Activated naive CD4-positive, alpha-beta T cell treated with anti-CD3 and anti-CD28 coated beads, Interleukin-2, amount 50 U/mL, for 72 hours (primary cell): ENCODE results near the gene HORMAD2. TPM values are rescaled to one million over a fixed set of nuclear protein-coding genes. Genes with fewer than 3 reads are reported as not detected.

ENCODE experiments used
- ATAC-seq, 2 donors: fragments of 150-1000 bp; cut with Tn5 transposase; 2 replicates each; pipeline ENCODE4 v1.10.0; 2021; ENCODE audit warnings: mild to moderate bottlenecking in 2 of 2, moderate library complexity in 2 of 2
- DNase-seq, 2 donors: peaks; one replicate each; pipeline ENCODE4 v3.0.0; 2021 to 2022; ENCODE audit warnings: low spot score in 2 of 2
- H3K27ac Mint-ChIP-seq, 2 donors: one replicate each; pipeline ENCODE4 v1.8.0; 2022; ENCODE audit warnings: mild to moderate bottlenecking in 2 of 2, mixed read lengths in 2 of 2
- H3K36me3 Mint-ChIP-seq, 2 donors: one replicate each; pipeline ENCODE4 v1.8.0; 2022; ENCODE audit warnings: mixed read lengths in 2 of 2
- H3K9me3 Mint-ChIP-seq, 2 donors: one replicate each; pipeline ENCODE4 v1.8.0; 2022; ENCODE audit warnings: mixed read lengths in 2 of 2
- total RNA-seq, 2 donors: library from RNA; stranded (reverse); gene quantifications; one replicate each; pipeline ENCODE4 v1.2.3, GENCODE V29; 2022

HORMAD2 gene
- total RNA-seq, 2 donors from 2014 or later = 0.27 TPM; not detected in 1

DNA sequence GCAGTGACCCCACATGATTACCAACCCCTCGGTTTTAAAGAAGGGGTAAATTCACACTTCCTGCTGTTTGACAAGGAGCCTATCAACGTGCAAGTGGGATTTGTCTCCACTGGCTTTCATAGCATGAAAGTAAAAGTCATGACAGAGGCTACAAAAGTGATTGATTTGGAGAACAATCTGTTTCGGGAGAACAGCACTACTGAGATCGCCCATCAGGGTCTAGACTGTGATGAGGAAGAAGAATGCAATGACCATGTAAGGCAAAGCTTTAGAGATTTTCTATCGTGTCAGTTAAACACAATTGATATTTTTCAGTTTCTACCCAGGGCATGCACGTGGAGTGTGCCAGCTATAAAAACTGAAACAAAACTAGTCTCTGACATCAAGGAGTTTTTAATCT, 41.7 kb downstream of the HORMAD2 start:
- peaks cover 0 to 13% of the 10 kb centered on the region in 2 donors for H3K9me3 Mint-ChIP-seq
- DNase-seq (peak in 1 of 2 donors; percentile 10), ATAC-seq (peak; percentile 62 to 91)
- H3K27ac Mint-ChIP-seq = no peak overlapping the region
- H3K36me3 Mint-ChIP-seq = peaks cover 0 to 8% of the 10 kb centered on the region in 2 donors

GRCh38 chr22:30123463-30123862, 43.2 kb downstream of the HORMAD2 start:
- no peak overlapping the region for H3K27ac Mint-ChIP-seq
- peaks cover 0 to 15% of the 10 kb centered on the region in 2 donors for H3K9me3 Mint-ChIP-seq
- H3K36me3 Mint-ChIP-seq = peaks cover 0 to 16% of the 10 kb centered on the region in 2 donors
- DNase-seq = no peak
- ATAC-seq = no peak

DNA sequence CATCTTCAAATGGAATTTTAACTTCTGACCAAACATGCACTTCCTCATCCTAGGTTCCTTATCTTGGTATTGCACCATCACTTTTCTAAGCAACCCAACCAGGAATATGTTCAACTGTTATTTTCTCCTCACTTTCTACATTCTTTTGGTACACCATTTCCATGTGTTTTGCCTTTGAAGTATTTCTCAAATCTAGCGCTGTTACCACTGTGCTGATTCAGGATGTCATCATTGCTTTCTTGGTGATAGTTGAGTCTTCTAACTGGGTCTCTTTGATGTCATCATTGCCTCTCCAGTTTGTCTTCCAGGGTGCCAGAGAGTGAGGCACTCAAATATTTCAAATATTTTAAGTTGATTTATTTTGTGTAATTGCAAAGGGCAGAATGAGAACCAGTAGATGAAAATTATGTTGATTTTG, 47.5 kb downstream of the HORMAD2 start:
- Mint-ChIP-seq H3K27ac (no peak overlapping the region), H3K9me3 (peaks cover 0 to 10% of the 10 kb centered on the region in 2 donors), H3K36me3 (peaks cover 0 to 16% of the 10 kb centered on the region in 2 donors)
- ATAC-seq (no peak), DNase-seq (no peak)

DNA sequence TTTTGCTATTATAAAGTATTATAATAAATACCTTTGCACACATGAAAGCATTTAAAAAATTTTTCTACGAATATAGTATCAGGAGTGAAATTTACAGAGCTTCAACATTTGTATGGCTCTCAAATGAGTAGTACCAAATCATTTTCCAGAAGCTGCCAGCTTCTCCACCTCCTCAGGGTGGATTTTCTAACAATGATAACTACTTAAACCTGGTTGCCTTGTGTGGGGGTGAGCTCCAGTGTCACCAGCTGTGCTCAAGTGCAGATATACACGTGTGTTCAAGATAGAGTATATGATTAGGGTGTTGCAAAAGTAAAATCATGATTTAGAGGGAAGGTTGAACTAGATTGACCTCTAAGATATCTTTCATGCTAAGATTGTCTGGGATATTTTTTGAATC, 48.2 kb downstream of the HORMAD2 start:
- ATAC-seq (no peak), DNase-seq (no peak)
- Mint-ChIP-seq H3K9me3 (peaks cover 0 to 10% of the 10 kb centered on the region in 2 donors), H3K36me3 (peaks cover 0 to 16% of the 10 kb centered on the region in 2 donors), H3K27ac (no peak overlapping the region)

- no peak for DNase-seq
- Mint-ChIP-seq H3K36me3 (peaks cover 0 to 12% of the 10 kb centered on the region in 2 donors), H3K27ac (no peak overlapping the region), H3K9me3 (peaks cover 0 to 7% of the 10 kb centered on the region in 2 donors)
- ATAC-seq = no peak
Observed at GRCh38 chr22:30129636-30130035, 49.4 kb downstream of the HORMAD2 start.

DNA sequence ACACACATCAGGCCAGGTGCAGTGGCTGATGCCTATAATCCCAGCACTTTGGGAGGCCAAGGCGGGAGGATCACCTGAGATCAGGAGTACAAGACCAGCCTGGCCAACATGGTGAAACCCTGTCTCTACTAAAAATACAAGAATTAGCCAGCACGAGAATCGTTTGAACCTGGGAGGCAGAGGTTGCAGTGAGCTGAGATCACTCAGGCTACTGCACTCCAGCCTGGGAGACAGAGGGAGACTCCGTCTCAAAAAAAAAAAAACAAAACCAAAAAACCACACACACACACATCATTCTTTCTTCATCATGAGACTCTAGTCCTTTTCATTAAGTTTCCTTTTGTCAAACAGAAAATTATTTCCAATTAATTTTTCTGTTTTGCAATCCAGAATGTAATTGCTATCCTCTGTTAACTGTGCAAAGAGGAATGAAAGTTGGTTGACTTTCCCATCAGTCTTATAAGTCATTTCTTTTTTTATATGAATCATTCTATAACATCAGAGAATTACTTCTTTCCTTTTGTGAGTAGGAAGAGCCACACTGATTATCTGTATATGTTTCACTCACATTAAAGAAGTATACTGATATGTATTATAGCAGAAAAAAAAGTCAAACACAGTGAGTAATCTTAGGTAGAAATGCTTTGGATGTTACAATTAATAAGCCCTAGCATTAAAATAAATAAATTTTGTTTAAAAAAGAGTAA, 52.2 kb downstream of the HORMAD2 start:
- ATAC-seq (peak; percentile 45 to 91), DNase-seq (no peak)
- peaks cover 0 to 5% of the 10 kb centered on the region in 2 donors for H3K9me3 Mint-ChIP-seq
- H3K36me3 Mint-ChIP-seq = peaks cover 0 to 13% of the 10 kb centered on the region in 2 donors
- peak overlapping the region in 1 of 2 donors; percentile 84 for H3K27ac Mint-ChIP-seq

DNA sequence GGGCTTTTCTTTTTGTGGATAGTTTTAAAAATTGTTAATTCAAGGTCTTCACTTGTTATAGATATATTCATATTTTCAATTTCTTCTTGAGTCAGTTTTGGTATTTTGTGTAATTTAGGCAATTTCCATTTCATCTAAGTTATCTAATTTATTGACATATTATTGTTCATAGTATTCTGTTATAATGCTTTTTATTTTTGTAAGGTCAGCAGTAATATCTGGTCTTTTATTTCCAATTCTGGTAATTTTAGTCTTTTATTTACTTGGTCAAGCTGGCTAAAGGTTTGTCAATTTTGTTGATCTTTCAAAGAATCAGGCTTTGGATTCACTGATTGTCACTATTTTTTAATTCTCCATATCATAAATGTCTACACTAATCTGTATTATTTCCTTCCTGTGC, 60.1 kb downstream of the HORMAD2 start:
- peaks cover 18 to 26% of the 10 kb centered on the region in 2 donors for H3K36me3 Mint-ChIP-seq
- ATAC-seq = no peak
- no peak for DNase-seq
- no peak overlapping the region for H3K27ac Mint-ChIP-seq
- H3K9me3 Mint-ChIP-seq = peaks cover 14 to 25% of the 10 kb centered on the region in 2 donors

DNA sequence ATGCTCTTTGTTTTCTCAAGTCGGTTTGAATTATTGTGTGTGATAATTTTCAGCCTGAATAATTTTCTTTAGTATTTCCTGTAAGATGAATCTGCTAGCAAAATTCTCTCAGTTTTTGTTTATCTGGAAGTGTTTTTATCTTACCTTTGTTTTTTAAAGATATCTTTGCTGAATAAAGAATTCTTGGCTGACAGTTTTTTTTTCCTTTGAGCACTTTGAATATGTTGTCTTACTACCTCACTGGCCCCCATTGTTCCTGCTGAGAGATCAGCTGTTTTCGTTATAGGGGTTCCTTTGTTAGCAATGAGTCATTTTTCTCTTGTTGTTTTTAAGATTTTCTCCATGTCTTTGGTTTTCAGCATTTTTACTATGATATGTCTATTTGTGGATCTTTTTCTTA, 63.0 kb downstream of the HORMAD2 start:
- DNase-seq (no peak), ATAC-seq (no peak)
- Mint-ChIP-seq H3K27ac (no peak overlapping the region), H3K36me3 (peaks cover 18 to 19% of the 10 kb centered on the region in 2 donors), H3K9me3 (peaks cover 14 to 25% of the 10 kb centered on the region in 2 donors)

DNA sequence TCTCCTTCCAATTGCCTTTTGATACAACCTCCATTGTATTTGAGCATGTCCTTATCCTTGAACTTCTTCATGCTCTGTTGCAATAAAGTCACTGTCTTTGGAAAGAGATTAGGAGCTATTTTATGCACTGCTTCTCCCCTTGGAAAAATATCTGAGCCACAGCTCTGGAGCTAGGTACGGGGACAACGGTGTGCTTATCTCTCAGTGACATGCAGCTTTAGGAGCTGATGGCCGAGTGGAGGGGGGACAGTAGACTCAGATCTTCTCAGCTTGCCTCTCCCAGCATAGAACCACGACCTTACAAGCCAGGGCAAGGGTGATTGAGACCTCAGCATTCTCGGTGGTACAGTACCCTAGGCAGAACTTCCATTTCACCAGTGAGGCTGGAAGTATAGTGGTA, 64.1 kb downstream of the HORMAD2 start:
- ATAC-seq (no peak), DNase-seq (no peak)
- H3K27ac Mint-ChIP-seq = no peak overlapping the region
- peaks cover 14 to 25% of the 10 kb centered on the region in 2 donors for H3K9me3 Mint-ChIP-seq
- peaks cover 18 to 20% of the 10 kb centered on the region in 2 donors for H3K36me3 Mint-ChIP-seq

DNA sequence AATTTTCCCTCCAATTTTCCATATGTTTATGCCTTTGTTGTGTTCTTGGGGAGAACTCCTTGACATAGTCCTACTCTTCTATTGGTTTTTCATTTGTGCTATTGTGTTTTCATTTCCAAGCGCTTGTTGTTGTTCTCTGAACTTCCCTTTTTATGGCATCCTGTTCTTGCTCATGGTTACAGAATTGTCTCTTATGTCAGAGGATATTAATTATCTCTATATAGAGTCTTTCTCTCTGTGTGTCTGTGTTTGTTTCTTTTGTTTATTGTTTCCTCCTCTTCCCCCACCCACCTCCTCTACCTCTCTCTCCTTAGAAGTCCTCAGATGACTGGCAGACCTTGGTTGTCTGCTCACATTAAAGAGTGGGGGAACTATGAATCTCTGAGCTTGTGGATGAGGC, 69.9 kb downstream of the HORMAD2 start:
- H3K27ac Mint-ChIP-seq = no peak overlapping the region
- no peak for ATAC-seq
- DNase-seq = no peak
- H3K9me3 Mint-ChIP-seq = peaks cover 0 to 11% of the 10 kb centered on the region in 2 donors
- H3K36me3 Mint-ChIP-seq = peaks cover 0 to 15% of the 10 kb centered on the region in 2 donors

DNA sequence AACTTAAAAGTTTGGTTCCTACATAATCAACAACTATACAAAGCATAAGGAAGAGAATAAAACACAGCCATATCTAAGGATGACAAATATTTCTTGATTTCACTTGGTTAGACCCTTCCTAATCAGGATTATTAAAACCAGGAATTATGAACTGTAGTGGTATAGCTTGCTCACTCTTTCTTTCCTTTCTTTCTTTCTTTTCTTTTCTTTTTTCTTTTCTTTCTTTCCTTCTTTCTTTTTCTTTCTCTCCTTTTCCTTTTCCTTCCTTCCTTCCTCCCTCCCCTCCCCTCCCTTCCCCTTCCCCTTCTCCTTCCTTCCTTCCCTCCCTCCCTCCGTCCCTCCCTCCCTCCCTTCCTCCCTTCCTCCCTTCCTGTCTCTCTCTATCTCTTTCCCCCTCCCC, 78.0 kb downstream of the HORMAD2 start:
- DNase-seq = no peak
- peak overlapping the region; percentile 67 to 92 for H3K27ac Mint-ChIP-seq
- no peak for ATAC-seq
- H3K36me3 Mint-ChIP-seq = peaks cover 0 to 11% of the 10 kb centered on the region in 2 donors
- H3K9me3 Mint-ChIP-seq = peaks cover 0 to 6% of the 10 kb centered on the region in 2 donors

DNA sequence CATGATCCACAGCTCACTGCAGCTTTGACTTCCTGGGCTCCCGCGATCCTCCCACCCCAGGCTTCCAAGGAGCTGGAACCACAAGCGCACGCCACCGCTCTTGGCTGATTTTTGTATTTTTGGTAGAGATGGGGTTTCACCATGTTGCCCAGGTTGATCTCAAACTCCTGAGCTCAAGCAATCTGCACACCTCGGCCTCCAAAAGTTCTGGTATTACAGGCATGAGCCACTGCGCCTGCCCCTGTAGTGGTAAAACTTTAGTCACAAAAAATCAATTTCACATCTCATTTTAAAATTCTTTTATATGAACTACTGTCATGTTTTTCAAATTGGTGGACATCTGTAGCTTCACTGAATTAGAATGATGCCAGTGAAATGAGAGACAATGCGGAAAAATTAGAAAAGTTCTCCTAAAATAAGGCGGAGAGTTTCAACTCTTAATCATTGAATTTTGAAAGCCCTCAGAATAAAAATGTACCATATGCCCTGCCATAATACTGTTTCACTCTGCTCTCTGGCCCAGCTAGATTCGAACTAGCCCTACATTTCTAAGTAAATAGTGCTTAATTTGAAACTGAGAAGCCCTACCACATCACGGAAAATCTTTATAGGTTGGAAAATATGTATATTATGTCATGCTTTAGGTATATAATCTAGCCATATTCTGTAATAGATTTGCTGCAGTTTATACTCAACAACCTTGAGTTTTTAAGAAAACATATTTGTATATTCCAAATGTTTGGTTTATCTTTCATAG, 78.7 kb downstream of the HORMAD2 start:
- ATAC-seq (peak; percentile 59 to 76), DNase-seq (no peak)
- peak overlapping the region; percentile 67 to 92 for H3K27ac Mint-ChIP-seq
- peaks cover 0 to 11% of the 10 kb centered on the region in 2 donors for H3K36me3 Mint-ChIP-seq
- H3K9me3 Mint-ChIP-seq = peaks cover 0 to 6% of the 10 kb centered on the region in 2 donors

- ATAC-seq = peak; percentile 29 to 64
- peaks cover 0 to 6% of the 10 kb centered on the region in 2 donors for H3K9me3 Mint-ChIP-seq
- DNase-seq = no peak
- H3K36me3 Mint-ChIP-seq = peaks cover 0 to 13% of the 10 kb centered on the region in 2 donors
- H3K27ac Mint-ChIP-seq = peak overlapping the region in 1 of 2 donors; percentile 92
Observed at GRCh38 chr22:30159561-30160353, 79.5 kb downstream of the HORMAD2 start.

DNA sequence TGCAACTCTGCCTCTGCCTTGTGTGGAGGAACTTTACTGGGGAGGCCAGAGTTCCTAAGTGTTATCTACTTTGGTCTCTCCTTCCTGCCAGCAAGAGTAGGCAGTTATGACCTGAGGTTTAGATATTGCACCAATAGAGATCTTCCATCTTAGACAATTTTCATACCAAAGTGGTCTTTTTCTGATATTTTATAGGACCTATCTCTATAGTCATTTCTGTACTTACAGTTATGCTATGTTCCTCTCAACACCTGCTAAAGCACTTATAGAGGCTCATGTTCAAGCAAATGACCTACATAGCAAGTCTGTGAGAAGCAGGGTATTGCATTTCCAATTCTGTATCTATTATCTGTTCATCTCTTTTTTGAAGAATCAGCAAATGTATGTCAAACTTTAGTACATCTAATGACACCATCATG, 80.8 kb downstream of the HORMAD2 start:
- Mint-ChIP-seq H3K27ac (peak overlapping the region in 1 of 2 donors; percentile 91), H3K9me3 (peaks cover 0 to 6% of the 10 kb centered on the region in 2 donors), H3K36me3 (peaks cover 0 to 10% of the 10 kb centered on the region in 2 donors)
- DNase-seq = no peak
- peak in 1 of 2 donors; percentile 58 for ATAC-seq

DNA sequence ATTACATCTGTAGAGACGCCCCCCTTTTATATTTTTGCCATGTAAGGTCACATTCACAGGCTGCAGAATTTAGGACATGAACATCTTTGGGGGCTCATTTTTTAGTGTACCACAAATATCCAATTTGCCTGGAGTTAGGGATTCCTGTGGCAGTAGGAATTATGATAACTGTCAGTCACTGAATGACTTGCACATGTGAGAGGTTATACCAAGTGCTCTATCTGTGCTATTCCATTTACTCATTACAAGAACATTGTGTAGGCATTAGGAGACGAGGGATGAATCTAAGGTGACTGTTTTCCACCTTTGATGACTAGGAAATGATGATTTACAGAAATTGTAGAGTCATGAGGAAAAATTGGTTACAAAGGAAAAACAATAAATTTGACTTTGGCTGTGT, 87.0 kb downstream of the HORMAD2 start:
- H3K27ac Mint-ChIP-seq = peak overlapping the region in 1 of 2 donors; percentile 6
- peaks cover 0 to 8% of the 10 kb centered on the region in 2 donors for H3K36me3 Mint-ChIP-seq
- peak; percentile 86 to 93 for ATAC-seq
- peaks cover 0 to 6% of the 10 kb centered on the region in 2 donors for H3K9me3 Mint-ChIP-seq
- no peak for DNase-seq

- DNase-seq = no peak
- ATAC-seq = peak; percentile 50 to 84
- Mint-ChIP-seq H3K36me3 (peaks cover 0 to 10% of the 10 kb centered on the region in 2 donors), H3K9me3 (peaks cover 0 to 6% of the 10 kb centered on the region in 2 donors), H3K27ac (no peak overlapping the region)
Observed at GRCh38 chr22:30167734-30168133, 87.5 kb downstream of the HORMAD2 start.
